ENCODE results near the gene TMPRSS4. TPM values are rescaled to one million over a fixed set of nuclear protein-coding genes. Genes with fewer than 3 reads are reported as not detected.
A peak's percentile ranks its signal among the peaks of the same experiment; 100 is the strongest.

Gene TMPRSS4
- total RNA-seq, 1 donor from 2014 or later: not detected

DNA sequence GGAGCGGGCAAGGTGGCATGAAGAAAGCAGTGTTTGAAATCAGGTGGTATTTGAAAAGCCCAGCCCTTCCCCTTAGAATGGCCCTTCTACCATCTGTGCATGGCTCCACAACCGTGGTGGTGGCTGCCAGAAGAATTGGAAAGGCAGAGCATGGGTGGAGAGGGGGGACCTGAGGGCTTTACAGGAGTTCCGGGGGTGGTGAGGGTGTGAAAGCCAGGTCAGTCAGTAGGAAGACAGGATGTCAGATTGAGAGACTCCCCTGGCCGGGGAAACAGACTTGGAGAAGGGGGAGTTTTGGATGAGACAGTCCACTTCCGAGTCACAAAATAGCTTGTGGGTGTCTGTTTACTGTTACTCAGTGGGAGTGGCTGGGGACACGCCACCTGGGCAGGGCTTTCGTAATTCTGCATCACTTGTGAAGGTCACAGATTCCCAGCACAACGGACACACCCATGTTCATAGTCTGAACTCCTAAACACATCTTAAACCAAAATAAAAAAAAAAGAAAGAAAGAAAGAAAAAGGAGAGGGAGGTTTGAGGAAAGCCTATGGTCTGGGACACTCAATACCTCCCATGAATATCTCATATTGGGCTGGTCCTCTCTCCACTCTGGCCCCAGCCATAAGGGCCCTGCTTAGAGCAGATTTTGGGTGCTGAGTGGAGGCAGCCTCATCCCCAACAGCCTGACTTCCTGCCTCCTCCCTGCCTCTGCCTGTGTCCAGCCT is 34.3 kb downstream of the TMPRSS4 start:
- Mint-ChIP-seq H3K4me3 (no peak overlapping the region), H3K4me1 (no peaks in the 10 kb centered on the region), H3K36me3 (ENCODE audit: low read depth) (no peaks in the 10 kb centered on the region), H3K27me3 (ENCODE audit: low read depth) (no peaks in the 10 kb centered on the region), H3K27ac (ENCODE audit: unreplicated experiment) (peak overlapping the region; percentile 14), H3K9me3 (no peaks in the 10 kb centered on the region)
- no peak for DNase-seq (ENCODE audit: low read depth, low spot score)
- TF ChIP-seq, protein P1, sequence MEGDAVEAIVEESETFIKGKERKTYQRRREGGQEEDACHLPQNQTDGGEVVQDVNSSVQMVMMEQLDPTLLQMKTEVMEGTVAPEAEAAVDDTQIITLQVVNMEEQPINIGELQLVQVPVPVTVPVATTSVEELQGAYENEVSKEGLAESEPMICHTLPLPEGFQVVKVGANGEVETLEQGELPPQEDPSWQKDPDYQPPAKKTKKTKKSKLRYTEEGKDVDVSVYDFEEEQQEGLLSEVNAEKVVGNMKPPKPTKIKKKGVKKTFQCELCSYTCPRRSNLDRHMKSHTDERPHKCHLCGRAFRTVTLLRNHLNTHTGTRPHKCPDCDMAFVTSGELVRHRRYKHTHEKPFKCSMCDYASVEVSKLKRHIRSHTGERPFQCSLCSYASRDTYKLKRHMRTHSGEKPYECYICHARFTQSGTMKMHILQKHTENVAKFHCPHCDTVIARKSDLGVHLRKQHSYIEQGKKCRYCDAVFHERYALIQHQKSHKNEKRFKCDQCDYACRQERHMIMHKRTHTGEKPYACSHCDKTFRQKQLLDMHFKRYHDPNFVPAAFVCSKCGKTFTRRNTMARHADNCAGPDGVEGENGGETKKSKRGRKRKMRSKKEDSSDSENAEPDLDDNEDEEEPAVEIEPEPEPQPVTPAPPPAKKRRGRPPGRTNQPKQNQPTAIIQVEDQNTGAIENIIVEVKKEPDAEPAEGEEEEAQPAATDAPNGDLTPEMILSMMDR (conservative IDR thresholded peaks at IDR 0.05): no peak

DNA sequence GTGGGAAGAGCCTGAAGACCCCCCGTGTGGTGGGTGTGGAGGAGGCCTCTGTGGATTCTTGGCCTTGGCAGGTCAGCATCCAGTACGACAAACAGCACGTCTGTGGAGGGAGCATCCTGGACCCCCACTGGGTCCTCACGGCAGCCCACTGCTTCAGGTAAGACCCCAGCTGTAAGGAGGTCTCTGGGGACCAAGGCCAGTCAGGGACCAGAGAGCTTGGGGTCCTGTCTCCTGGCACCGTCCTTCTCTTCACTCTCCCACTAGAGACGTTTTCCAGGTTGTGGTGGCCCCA is 34.8 kb downstream of the TMPRSS4 start:
- H3K36me3 Mint-ChIP-seq (ENCODE audit: low read depth): no peaks in the 10 kb centered on the region
- TF ChIP-seq, protein P1 (conservative IDR thresholded peaks at IDR 0.05): no peak
- H3K4me3 Mint-ChIP-seq: no peak overlapping the region
- no peak overlapping the region for H3K27ac Mint-ChIP-seq (ENCODE audit: unreplicated experiment)
- H3K9me3 Mint-ChIP-seq: no peaks in the 10 kb centered on the region
- no peaks in the 10 kb centered on the region for H3K27me3 Mint-ChIP-seq (ENCODE audit: low read depth)
- no peak for DNase-seq (ENCODE audit: low read depth, low spot score)
- H3K4me1 Mint-ChIP-seq: no peaks in the 10 kb centered on the region

DNA sequence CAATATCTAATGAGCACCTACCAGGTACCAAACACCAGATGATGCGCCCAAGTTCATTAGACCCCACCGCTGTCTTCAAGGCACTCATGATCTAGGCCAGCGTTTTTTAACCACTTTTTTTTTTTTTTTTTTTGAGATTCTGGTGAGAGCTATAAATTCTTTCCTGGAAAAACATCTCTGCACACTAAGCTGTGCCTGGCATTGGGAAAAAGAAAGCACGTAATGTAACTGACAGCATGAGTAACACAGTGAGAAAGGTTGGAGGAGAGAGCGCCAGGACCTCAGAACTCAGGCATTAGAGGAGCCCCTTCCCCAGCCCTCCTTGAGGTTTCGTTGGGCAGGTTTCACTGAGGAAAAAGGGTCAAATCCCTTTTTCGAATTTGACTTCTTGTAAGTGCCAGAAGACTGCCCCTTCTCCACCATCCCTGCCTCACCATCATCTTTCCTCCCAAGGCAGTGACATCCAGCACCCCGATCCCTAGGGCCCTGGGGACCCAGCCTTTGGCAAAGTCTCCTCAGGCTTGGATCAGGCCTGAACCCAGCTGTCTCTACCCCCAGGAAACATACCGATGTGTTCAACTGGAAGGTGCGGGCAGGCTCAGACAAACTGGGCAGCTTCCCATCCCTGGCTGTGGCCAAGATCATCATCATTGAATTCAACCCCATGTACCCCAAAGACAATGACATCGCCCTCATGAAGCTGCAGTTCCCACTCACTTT is 36.0 kb downstream of the TMPRSS4 start:
- H3K27me3 Mint-ChIP-seq (ENCODE audit: low read depth): peaks cover 2% of the 10 kb centered on the region
- H3K9me3 Mint-ChIP-seq: no peaks in the 10 kb centered on the region
- H3K27ac Mint-ChIP-seq (ENCODE audit: unreplicated experiment): no peak overlapping the region
- no peak for DNase-seq (ENCODE audit: low read depth, low spot score)
- no peaks in the 10 kb centered on the region for H3K4me1 Mint-ChIP-seq
- TF ChIP-seq, protein P1 (conservative IDR thresholded peaks at IDR 0.05): no peak
- no peak overlapping the region for H3K4me3 Mint-ChIP-seq
- H3K36me3 Mint-ChIP-seq (ENCODE audit: low read depth): no peaks in the 10 kb centered on the region

DNA sequence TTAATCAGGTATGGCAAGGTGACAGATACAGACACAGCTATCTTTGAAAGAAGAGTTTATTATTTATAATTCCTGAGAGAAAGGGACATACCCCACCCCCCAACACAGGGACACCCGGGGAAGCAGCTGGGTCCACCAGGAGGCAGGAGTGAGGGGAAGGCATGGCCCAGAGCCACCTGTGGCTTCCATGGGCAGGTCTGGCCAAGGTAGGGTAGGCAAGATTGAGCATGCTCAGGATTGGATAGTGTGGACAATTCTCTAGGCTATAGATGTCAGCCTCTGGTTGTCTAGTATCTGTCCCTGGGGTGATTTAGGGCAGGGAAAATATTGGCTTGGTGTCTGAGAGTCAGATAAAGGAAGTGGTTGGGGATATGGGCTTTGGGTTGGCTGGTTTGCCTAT is 37.4 kb downstream of the TMPRSS4 start:
- TF ChIP-seq, protein P1 (conservative IDR thresholded peaks at IDR 0.05): no peak
- Mint-ChIP-seq H3K36me3 (ENCODE audit: low read depth) (no peaks in the 10 kb centered on the region), H3K27me3 (ENCODE audit: low read depth) (peaks cover 9% of the 10 kb centered on the region), H3K4me3 (no peak overlapping the region), H3K27ac (ENCODE audit: unreplicated experiment) (no peak overlapping the region), H3K9me3 (no peaks in the 10 kb centered on the region), H3K4me1 (no peaks in the 10 kb centered on the region)
- DNase-seq (ENCODE audit: low read depth, low spot score): no peak

DNA sequence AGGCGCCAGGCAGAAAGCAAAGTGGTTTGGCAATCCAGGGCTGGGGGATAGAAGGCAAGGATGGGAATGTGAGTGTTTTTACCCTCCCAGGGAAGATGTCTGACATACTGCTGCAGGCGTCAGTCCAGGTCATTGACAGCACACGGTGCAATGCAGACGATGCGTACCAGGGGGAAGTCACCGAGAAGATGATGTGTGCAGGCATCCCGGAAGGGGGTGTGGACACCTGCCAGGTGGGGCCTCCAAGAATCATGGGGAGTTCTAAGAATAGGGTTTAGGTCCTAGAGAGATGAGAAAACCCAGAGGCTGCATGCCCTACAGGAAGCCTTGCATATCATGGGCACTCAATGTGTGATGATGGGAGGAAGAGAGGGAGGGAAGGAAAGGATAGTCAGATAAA is 38.2 kb downstream of the TMPRSS4 start:
- Mint-ChIP-seq H3K9me3 (no peaks in the 10 kb centered on the region), H3K4me3 (no peak overlapping the region), H3K4me1 (no peaks in the 10 kb centered on the region), H3K36me3 (ENCODE audit: low read depth) (no peaks in the 10 kb centered on the region), H3K27me3 (ENCODE audit: low read depth) (peaks cover 9% of the 10 kb centered on the region), H3K27ac (ENCODE audit: unreplicated experiment) (no peak overlapping the region)
- DNase-seq (ENCODE audit: low read depth, low spot score): no peak
- TF ChIP-seq, protein P1 (conservative IDR thresholded peaks at IDR 0.05): no peak

Data from neural crest cell (in vitro differentiated cells).